NCI-H524 treated with DMSO at 0.1 percent for 48 hours (cell line): Measurements from ENCODE around the gene TEDC2.
A peak's percentile ranks its signal among the peaks of the same experiment; 100 is the strongest.

Experiments
- DNase-seq: peaks from one replicate; lab custom pipeline; 2025; lab: John Stamatoyannopoulos, UW

TEDC2 gene

DNA sequence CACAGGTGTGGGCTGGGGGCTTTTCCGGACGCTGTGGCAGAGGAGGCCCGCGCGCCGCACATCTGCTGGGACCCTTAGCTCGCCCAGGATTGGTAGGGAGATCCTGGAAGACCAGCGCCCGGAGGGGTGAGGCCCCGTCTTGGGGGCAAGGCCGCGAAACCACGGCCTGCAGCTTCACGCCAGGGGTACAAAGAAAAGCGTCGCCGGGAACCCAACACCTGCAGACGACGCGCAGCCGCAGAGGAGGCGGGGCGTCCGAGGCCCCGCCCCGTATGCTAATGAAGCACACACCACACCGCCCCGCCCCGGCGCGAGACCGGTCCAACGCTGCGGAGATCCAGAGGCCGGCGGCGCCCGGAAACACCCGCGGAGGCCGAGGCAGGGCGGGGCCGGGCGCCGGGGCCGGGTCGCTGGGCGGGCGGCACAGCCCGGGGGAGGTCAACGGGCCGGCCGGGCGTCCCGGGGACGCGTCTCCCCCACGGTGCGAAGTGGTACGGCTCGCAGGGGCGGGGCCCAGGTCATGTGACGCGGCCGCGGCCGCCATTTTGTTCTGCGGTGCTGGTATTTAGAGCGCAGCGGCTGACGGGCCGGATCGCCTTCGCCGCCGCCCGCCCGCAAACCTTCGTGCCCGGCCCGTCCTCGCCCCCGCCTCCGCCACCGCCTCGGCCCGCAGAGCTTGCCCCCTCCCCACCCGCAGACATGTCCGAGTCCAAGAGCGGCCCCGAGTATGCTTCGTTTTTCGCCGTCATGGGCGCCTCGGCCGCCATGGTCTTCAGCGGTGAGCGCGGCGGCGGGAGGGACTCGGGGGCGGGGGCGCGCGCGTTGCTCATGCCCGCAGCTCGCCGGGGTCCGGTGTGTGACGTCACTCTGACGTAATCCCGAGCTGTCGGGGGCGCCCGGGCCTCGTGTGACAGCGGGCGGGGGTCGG, 53.8 kb downstream of the TEDC2 start, which contains the start of gene ATP6V0C:
ATP6V0C (plus strand) TSS at position 548 of the 928 bp plus-strand sequence; CDS start at position 700, 152 bp downstream.
- DNase-seq: peak; percentile 69
